ENCODE data around the gene COPS6. TPM values are rescaled to one million over a fixed set of nuclear protein-coding genes. Genes with fewer than 3 reads are reported as not detected.

COPS6 gene
- total RNA-seq, 4 donors from 2014 or later = 43.7 to 56.4 (median 50.6) TPM

DNA sequence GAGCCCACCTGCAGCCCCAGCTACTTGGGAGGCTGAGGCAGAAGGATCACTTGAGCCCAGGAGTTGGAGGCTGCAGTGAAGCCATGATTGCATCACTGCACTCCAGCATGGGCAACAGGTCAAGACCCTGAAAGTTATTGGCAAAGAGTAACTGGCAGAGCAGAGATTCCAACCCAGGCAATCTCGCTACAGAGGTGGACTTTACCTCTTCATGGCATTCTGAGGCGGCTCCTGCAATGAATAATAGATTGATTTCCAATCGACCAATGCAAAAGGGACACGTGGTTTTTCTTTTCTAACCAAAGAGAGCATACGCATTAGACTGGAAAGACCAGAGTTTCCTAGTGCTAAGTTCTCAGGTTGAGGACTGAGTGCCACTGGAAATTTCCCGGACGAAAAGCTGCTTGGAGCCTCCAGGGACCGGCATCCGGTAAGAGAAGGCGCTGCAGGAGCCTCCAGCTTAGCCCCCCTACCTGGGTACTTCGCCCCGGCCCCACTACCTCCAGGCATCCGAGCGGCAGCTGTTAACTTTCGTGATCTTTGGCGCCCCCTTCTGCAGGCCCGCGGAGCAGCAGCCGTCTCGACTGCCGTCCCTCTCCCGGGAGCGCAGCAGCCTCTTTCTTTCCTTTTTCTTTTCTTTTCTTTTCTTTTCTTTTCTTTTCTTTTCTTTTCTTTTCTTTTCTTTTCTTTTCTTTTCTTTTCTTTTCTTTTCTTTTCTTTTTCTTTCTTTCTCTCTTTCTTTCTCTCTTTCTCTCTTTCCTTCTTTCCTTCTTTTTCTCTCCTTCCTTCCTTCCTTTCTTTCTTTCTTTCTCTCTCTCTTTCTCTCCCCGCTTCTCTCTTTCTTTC lies 42.1 kb downstream of the COPS6 start:
- no peaks in the 10 kb centered on the region for H3K9me3 ChIP-seq
- TF ChIP-seq, protein P1, sequence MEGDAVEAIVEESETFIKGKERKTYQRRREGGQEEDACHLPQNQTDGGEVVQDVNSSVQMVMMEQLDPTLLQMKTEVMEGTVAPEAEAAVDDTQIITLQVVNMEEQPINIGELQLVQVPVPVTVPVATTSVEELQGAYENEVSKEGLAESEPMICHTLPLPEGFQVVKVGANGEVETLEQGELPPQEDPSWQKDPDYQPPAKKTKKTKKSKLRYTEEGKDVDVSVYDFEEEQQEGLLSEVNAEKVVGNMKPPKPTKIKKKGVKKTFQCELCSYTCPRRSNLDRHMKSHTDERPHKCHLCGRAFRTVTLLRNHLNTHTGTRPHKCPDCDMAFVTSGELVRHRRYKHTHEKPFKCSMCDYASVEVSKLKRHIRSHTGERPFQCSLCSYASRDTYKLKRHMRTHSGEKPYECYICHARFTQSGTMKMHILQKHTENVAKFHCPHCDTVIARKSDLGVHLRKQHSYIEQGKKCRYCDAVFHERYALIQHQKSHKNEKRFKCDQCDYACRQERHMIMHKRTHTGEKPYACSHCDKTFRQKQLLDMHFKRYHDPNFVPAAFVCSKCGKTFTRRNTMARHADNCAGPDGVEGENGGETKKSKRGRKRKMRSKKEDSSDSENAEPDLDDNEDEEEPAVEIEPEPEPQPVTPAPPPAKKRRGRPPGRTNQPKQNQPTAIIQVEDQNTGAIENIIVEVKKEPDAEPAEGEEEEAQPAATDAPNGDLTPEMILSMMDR (IDR thresholded peaks at IDR 0.05) = peak; percentile 82 to 95 (median 89)
- TF ChIP-seq POLR2A (IDR thresholded peaks at IDR 0.05) = no peak
- peaks cover 0 to 44% (median 14%) of the 10 kb centered on the region in 4 donors for H3K4me1 ChIP-seq
- DNase-seq (ENCODE audit: low spot score in 2 of 2) = peak; percentile 80 to 90
- no peaks in the 10 kb centered on the region for H3K27me3 ChIP-seq
- WGBS, 2 donors = 11 to 13% methylated on average over 24 of the region's 24 CpGs
- H3K36me3 ChIP-seq = no peaks in the 10 kb centered on the region
- peak overlapping the region in 1 of 4 donors; percentile 18 for H3K4me3 ChIP-seq
- peak overlapping the region in 1 of 4 donors; percentile 52 for H3K27ac ChIP-seq

DNA sequence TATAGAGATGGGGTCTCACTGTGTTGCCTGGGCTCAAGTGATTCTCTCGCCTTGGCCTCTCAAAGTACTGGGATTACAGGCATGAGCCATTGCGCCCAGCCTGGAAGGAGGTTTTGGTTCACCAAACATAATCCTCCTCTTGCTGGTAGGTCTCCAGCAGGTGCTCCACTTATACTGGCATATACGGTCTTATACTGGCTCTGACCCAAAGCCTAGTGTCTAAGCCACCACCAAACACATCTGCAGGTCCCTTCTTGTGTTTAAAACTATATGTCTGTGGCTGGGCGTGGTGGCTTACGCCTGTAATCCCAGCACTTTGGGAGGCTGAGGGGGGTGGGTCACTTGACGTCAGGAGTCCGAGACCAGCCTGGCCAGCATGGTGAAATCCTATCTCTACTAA lies 43.4 kb downstream of the COPS6 start:
- H3K36me3 ChIP-seq = no peaks in the 10 kb centered on the region
- H3K9me3 ChIP-seq = no peaks in the 10 kb centered on the region
- H3K4me3 ChIP-seq = no peak overlapping the region
- H3K4me1 ChIP-seq = peaks cover 0 to 38% (median 9%) of the 10 kb centered on the region in 4 donors
- WGBS, 2 donors = 64 to 71% methylated on average over 7 of the region's 7 CpGs
- no peaks in the 10 kb centered on the region for H3K27me3 ChIP-seq
- H3K27ac ChIP-seq = no peak overlapping the region
- no peak for DNase-seq (ENCODE audit: low spot score in 2 of 2)
- TF ChIP-seq, protein P1 (IDR thresholded peaks at IDR 0.05) = no peak

DNA sequence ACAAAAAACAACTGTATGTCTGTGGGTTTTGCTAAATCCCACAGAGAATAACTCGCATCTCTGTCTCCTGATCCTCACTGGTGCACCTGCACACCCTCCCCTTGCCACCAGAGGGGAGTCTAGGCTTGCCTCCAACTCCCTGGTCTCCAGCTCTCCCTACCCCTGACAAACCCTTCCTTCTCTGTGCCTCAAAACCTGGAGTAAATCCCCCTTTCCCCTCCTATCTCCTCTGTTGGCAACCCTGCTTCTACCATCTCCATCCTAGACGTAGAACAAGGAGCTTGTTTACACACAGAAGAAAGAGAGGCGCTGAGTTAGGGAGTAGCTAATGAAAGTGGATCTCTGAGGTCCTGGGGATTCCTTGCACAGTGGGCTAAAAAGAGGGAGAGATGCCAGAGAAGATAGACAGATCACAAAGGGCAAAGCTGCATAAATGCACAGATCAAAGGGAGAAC lies 44.0 kb downstream of the COPS6 start:
- Histone ChIP-seq H3K4me1 (peaks cover 0 to 33% (median 8%) of the 10 kb centered on the region in 4 donors), H3K36me3 (no peaks in the 10 kb centered on the region), H3K27me3 (no peaks in the 10 kb centered on the region), H3K27ac (no peak overlapping the region), H3K9me3 (no peaks in the 10 kb centered on the region), H3K4me3 (no peak overlapping the region)
- peak in 1 of 2 donors; percentile 58 for DNase-seq (ENCODE audit: low spot score in 2 of 2)
- 19 to 21% methylated on average over 3 of the region's 3 CpGs for WGBS, 2 donors
- TF ChIP-seq EP300 (IDR thresholded peaks at IDR 0.05) = no peak
- TF ChIP-seq, protein P1 (IDR thresholded peaks at IDR 0.05) = peak; percentile 66 to 81 (median 79)

DNA sequence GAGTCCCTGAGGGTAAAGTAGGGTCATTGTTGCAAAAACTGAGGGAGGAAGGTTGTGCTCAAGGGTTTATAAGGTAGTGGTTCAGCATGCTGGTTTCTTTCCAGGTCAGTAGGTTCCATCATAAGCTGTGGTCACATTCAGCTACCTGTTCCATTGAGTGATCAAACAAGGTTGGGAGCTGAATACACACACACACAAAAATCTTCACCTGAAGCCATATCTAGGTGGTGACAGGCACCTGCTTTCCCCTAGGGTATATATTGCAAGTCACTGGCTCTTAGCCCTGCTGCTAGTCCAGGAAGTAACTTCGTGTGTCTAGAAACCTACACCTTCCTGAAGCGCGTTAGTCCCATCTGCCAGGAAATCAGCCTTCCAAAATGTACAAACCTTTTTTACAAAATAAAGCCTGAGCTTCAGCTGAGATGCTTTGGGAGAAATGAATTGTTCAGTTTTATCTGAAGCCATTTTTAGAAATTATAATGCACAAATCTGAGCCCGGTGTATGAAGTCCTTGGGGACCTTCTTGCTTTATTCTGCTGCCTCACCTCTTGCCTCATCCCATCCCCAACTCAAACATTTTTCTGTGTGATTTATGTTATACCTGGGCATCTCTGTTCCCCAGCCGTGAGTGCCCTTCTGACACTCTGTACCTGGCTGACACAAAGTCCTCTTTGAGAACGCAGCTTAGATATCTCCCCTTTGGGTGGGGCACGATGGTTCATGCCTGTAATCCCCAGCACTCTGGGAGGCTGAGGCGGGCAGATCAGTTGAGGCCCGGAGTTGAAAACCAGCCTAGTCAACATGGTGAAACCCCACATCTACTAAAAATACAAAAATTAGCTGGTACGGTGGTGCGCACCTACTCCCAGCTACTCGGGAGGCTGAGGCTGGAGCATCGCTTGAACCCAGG lies 49.3 kb downstream of the COPS6 start:
- no peak for DNase-seq (ENCODE audit: low spot score in 2 of 2)
- Histone ChIP-seq H3K27ac (no peak overlapping the region), H3K36me3 (no peaks in the 10 kb centered on the region), H3K27me3 (no peaks in the 10 kb centered on the region), H3K4me1 (peaks cover 0 to 3% (median 0%) of the 10 kb centered on the region in 4 donors), H3K9me3 (no peaks in the 10 kb centered on the region), H3K4me3 (no peak overlapping the region)
- 83 to 87% methylated on average over 13 of the region's 13 CpGs for WGBS, 2 donors
- TF ChIP-seq, protein P1 (IDR thresholded peaks at IDR 0.05) = no peak
- no peak for TF ChIP-seq EP300 (IDR thresholded peaks at IDR 0.05)
- TF ChIP-seq POLR2A (IDR thresholded peaks at IDR 0.05) = no peak
